Ectodermal cell (in vitro differentiated cells): ENCODE measurements around the gene DDT. TPM values are rescaled to one million over a fixed set of nuclear protein-coding genes. Genes with fewer than 3 reads are reported as not detected.
"Not testable (repeated sequence)": the region's sequence is repeated elsewhere in the genome, so short reads cannot be mapped to it uniquely, and the experiment has no call there.

ENCODE experiments used
- H3K27ac ChIP-seq: 2 replicates; pipeline ENCODE4 v1.7.0; 2013; ENCODE audit warnings: mild to moderate bottlenecking, low read depth, low read length; ENCODE audit not compliant: insufficient read depth, poor library complexity, severe bottlenecking
- H3K27me3 ChIP-seq: 2 replicates; pipeline ENCODE4 v1.7.0; 2013; ENCODE audit warnings: mild to moderate bottlenecking, low read length; ENCODE audit not compliant: insufficient read depth, control insufficient read depth, poor library complexity, severe bottlenecking
- H3K36me3 ChIP-seq: one replicate; pipeline ENCODE4 v1.7.0; 2013; ENCODE audit warnings: low read length; ENCODE audit not compliant: control insufficient read depth, insufficient read depth
- H3K4me1 ChIP-seq: one replicate; pipeline ENCODE4 v1.7.0; 2013; ENCODE audit warnings: low read length; ENCODE audit not compliant: control insufficient read depth, insufficient read depth
- H3K4me3 ChIP-seq: 2 replicates; pipeline ENCODE4 v1.7.0; 2013; ENCODE audit warnings: low read depth, low read length, control low read depth; ENCODE audit not compliant: insufficient read depth
- H3K9me3 ChIP-seq: 2 replicates; pipeline ENCODE4 v1.7.0; 2013; ENCODE audit warnings: mild to moderate bottlenecking, low read length, moderate library complexity; ENCODE audit not compliant: control insufficient read depth
- WGBS, 2 experiments: methylation state at CpG; one replicate each; pipeline ENCODE4 v1.1.7; 2013; ENCODE audit warnings: missing lambda C conversion rate in 2 of 2; 5-methylcytosine and 5-hydroxymethylcytosine counted together
- polyA plus RNA-seq, 4 experiments: library from polyadenylated mRNA; stranded (reverse); fragments of 50-300 nt; gene quantifications; one replicate each; pipeline ENCODE4 v1.2.3, GENCODE V29; 2013

Gene DDT
- 78.7 TPM for polyA plus RNA-seq (2013, experiment 1 of 4)
- 71.1 TPM for polyA plus RNA-seq (2013, experiment 2 of 4)
- polyA plus RNA-seq (2013, experiment 3 of 4): 79.1 TPM
- polyA plus RNA-seq (2013, experiment 4 of 4): 83.0 TPM

DNA sequence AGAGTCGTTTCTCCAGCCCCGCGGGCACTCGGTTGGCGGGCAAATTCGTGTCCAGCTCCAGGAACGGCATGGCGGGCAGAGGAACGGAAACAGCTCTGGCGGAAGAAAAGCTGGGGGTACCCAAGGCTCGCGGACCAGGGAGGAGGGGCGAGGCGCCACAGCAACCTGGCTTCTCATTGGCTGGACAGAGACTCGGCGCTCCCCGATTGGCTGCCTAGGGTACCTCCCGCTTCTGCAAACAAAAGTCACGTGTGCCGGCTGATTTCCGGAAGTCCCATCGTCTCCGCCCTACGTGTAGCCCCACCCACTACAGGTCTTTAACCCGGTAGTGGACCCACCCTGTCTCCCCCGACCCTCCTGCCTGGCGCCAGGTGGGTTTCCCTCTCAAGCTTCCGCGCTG, at the start of gene DDT:
DDT (minus strand) TSS at position 97 of the 400 bp plus-strand sequence; CDS start at position 70, 27 bp downstream.
- not testable (repeated sequence) for H3K4me3 ChIP-seq, H3K4me1 ChIP-seq, H3K27ac ChIP-seq, H3K27me3 ChIP-seq, H3K9me3 ChIP-seq
- H3K36me3 ChIP-seq: peaks cover 21% of the 10 kb centered on the region
- WGBS, 2 experiments: no CpG with 5 or more reads among the region's 29 CpGs

DNA sequence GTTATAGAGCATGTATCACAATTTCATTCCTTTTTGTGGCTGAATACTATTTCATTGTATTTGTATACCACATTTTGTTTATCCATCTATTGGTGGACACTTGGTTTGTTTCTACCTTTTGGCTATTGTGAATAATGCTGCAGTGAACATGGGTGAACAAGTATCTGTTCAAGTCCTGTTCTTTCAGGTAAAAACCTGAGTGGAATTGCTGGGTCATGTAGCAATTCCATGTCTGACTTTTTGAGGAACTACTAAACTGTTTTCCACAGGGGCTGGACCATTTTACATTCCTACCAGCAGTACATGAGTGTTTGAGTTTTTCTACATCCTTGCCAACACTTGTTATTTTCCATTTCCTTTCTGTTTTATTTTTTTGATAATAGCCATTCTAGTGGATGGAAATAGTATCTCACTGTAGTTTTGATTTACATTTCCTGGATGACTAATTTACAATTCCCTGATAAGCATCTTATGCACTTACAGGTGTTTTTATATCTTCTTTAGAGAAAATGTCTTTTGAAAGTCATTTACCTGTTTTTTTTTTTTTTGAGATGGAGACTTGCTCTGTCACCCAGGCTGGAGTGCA, 49.1 kb upstream of the DDT start:
- Histone ChIP-seq H3K4me3 (no peak overlapping the region), H3K4me1 (no peaks in the 10 kb centered on the region), H3K9me3 (no peaks in the 10 kb centered on the region), H3K27ac (no peak overlapping the region), H3K27me3 (no peaks in the 10 kb centered on the region), H3K36me3 (no peaks in the 10 kb centered on the region)

DNA sequence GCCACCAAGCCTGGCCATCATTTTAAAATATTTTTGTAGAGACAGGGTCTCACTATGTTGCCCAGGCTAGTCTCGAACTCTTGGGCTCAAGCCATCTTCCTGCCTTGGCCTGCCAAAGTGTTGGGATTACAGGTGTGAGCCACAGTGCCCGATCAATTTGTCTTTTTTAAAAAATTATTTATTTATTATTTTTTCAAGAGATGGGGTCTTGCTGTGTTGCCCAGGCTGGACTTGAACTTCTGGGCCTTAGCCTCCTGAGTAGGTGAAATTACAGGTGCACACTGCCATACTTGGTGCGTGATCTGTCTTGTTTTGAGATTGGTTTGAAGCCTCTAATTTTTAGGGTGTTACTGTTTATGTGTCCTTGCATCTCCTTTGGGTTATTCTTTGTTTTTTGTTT, 47.1 kb upstream of the DDT start:
- Histone ChIP-seq H3K9me3 (no peaks in the 10 kb centered on the region), H3K4me3 (no peak overlapping the region), H3K27me3 (no peaks in the 10 kb centered on the region), H3K4me1 (no peaks in the 10 kb centered on the region), H3K36me3 (no peaks in the 10 kb centered on the region), H3K27ac (no peak overlapping the region)
- WGBS, 2 experiments: 97% methylated on average over 2 to 3 of the region's 3 CpGs

DNA sequence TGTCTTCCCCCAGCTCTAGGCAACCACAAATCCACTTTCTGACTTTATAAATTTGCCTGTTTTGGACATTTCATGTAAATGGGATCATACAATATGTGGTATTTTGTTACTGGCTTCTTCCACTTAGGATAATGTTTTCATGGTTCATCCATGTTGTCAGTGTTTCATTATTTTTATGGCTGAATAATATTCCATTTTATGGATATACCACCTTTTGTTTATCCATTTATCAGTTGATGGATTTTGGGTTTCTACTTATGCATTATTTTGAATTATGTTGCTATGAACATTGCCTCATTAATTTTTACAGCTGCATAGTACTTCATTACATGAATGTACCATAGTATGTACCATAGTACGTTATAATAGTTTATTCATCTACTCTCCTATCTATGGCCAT, 41.9 kb upstream of the DDT start:
- Histone ChIP-seq H3K36me3 (no peaks in the 10 kb centered on the region), H3K9me3 (no peaks in the 10 kb centered on the region), H3K27ac (no peak overlapping the region), H3K27me3 (no peaks in the 10 kb centered on the region), H3K4me3 (no peak overlapping the region), H3K4me1 (peaks cover 7% of the 10 kb centered on the region)
- 80% methylated on average over 1 of the region's 1 CpG; no CpG with 5 or more reads in 1 of the 2 experiments for WGBS, 2 experiments

DNA sequence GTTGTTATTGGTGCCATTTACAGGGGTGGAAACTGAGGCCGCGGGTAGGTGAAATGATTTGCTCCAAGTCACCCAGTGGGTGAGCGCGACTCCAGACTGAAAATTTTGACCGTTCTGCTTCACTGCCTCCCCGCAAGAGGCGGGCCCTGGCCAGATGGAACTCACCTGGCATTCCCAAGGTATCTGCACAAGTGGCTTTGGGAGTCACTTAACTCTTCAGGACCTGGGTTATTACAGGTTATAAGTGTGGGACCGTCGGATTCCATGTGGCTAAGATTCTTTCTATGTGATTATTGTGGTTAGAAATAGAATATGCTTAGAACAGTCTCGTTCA, 37.5 kb upstream of the DDT start:
- no peaks in the 10 kb centered on the region for H3K9me3 ChIP-seq
- H3K27me3 ChIP-seq: no peaks in the 10 kb centered on the region
- WGBS, 2 experiments: 6 to 9% methylated on average over 10 of the region's 10 CpGs
- H3K4me3 ChIP-seq: peak overlapping the region; percentile 87
- peak overlapping the region; percentile 52 for H3K27ac ChIP-seq
- H3K4me1 ChIP-seq: peaks cover 7% of the 10 kb centered on the region
- H3K36me3 ChIP-seq: no peaks in the 10 kb centered on the region

DNA sequence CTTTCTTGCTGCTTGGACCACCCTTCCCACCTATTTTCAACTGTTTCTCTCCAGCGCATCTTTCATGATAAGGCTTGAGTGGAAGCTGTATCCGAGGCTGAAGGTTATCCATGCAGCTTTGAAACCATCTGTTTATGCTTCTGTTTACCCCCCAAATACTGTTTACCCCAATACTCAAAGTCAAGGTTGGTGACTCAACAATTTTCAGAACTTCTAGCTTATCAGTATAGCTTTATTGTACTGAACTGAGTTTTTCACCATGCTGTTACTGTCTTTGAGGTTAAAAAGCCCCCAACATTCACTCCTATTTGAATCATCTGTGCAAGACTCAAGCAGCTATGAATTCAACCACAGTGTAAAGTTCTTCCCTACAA, 35.8 kb upstream of the DDT start:
- H3K9me3 ChIP-seq: no peaks in the 10 kb centered on the region
- H3K4me1 ChIP-seq: peaks cover 7% of the 10 kb centered on the region
- no peak overlapping the region for H3K4me3 ChIP-seq
- H3K27ac ChIP-seq: no peak overlapping the region
- no peaks in the 10 kb centered on the region for H3K36me3 ChIP-seq
- 90 to 92% methylated on average over 2 of the region's 2 CpGs for WGBS, 2 experiments
- no peaks in the 10 kb centered on the region for H3K27me3 ChIP-seq

DNA sequence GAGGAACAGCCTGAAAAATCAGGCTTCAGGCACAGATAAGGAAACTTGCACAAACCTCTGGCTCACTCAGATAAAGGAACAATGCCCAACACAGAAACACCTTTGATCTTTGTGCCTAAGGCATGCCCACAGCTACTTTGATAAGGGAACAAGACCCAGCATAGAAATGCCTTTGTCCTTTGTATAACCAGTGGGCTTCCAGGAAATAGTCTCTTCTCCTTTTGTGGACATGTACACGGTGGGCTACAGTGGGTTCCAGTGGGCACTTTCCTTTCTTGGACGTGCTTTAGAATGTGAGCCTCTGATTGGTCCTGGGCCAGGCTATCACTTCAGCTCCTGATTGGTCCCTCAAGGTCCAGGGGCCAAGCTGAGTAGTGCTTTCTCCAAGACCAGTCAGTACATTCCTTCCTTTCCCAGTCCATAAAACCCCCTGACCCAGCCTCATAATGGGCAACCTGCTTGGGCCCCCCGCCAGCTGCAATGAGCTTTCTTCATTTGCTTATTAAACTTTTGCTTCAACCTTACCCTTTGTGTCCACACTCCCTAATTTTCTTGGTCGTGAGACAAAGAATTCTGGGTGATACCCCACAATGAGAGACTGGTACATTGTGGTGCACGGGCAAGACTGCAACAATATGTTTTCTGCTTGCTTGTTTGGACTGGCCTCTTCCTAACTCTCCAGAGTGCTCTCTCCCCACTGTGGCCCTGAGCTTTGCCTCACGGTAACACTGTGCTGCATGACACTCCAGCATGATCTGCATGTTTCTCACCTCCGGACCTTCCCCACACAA, 35.2 kb upstream of the DDT start:
- H3K9me3 ChIP-seq: no peaks in the 10 kb centered on the region
- no peaks in the 10 kb centered on the region for H3K36me3 ChIP-seq
- no peak overlapping the region for H3K4me3 ChIP-seq
- 93 to 94% methylated on average over 7 of the region's 7 CpGs for WGBS, 2 experiments
- H3K27me3 ChIP-seq: no peaks in the 10 kb centered on the region
- H3K4me1 ChIP-seq: peaks cover 7% of the 10 kb centered on the region
- no peak overlapping the region for H3K27ac ChIP-seq

DNA sequence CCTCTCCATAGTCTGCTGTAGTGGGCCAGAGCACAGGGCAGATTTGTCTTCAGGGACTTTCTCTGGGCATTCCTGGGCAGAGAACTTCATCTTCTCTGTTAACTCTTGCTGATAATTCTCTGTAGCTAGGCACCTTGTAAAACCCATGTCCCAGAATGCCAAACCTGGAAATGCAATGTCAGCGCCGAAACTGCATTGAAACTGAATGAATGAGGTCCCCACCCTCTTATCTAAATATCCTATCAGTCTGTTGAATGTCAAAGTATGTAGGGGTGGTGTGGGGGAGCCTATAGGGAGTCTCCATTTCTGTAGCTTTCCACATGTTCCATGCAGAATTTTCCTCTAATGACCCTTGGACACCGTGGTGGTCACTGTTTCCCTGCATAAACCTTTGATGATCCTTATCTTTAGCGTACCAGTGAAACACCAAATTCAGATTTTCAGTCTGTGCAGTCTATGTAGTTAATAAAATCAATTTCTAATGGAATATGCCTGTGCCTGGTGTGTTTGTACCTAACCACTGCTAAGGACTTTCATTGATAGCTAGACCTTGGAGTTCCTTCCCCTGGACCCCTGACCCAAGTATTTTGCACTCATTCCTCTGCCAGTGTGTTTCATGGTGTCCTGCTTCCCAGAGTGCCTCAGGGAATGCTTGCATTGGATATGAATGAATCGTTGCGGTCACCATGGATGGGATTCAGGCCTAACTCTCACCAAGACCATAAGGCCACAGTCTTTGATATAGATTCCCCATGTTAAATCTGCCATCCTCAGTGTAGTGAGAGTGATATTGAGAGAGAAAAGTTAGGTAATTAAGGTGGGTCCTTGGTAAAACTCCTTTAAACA, 34.4 kb upstream of the DDT start:
- 90 to 91% methylated on average over 6 of the region's 6 CpGs for WGBS, 2 experiments
- H3K4me3 ChIP-seq: no peak overlapping the region
- peaks cover 7% of the 10 kb centered on the region for H3K4me1 ChIP-seq
- no peak overlapping the region for H3K27ac ChIP-seq
- no peaks in the 10 kb centered on the region for H3K27me3 ChIP-seq
- no peaks in the 10 kb centered on the region for H3K36me3 ChIP-seq
- no peaks in the 10 kb centered on the region for H3K9me3 ChIP-seq

DNA sequence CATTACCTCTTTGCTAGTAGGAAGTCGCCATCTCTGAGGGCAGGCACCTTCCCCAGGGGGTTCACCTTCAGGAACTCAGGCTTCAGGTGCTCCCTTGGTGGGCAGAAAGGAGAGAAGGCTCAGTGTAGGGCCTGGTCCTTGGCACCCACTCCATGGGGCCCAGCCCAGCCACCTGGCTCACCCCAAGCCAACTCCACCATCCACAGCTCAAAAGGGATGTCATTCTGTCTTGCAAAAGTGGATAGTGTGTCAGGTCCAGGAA, 33.7 kb upstream of the DDT start:
- Histone ChIP-seq H3K27me3 (no peaks in the 10 kb centered on the region), H3K36me3 (no peaks in the 10 kb centered on the region), H3K9me3 (no peaks in the 10 kb centered on the region), H3K27ac (no peak overlapping the region), H3K4me1 (peaks cover 7% of the 10 kb centered on the region), H3K4me3 (no peak overlapping the region)
- 85 to 87% methylated on average over 1 of the region's 1 CpG for WGBS, 2 experiments

DNA sequence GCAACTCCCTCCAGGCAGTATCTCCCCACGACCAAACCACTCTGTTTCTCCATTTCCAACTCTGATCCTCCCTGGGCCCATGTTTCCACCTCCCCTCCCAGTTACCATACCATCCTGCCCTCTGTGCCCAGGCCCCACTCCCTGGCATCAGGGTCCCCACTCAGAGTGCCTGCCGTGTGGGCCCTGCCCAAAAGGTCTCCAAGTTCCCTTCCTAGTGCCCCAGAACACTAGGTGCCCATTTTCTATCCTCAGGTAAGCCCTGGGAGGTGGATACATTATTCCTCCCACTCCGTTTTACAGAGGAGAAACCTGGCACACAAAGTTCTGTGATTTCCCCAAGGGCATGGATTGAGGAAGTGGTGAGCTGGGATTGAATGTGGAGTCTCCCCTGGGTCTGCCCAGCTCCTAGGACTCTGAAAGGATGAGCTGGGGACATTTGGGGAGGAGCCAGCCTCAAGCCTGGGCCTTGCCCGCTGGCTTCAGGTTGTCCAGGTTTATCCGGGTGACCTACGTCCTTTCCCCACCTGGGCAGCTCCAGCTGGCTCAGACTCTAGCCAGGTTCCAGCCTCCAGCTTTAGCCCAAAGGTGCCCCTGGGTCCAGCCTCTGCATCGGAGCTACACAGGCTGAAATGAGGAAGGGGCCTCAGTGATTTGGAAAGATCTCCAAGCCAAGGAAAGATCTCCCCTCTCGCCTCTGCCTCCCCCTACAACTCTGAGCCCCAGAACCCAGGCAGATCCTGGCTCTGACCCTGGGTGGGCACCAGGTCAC, 33.2 kb upstream of the DDT start:
- Histone ChIP-seq H3K36me3 (no peaks in the 10 kb centered on the region), H3K4me1 (peaks cover 2% of the 10 kb centered on the region), H3K9me3 (no peaks in the 10 kb centered on the region), H3K27ac (no peak overlapping the region), H3K27me3 (no peaks in the 10 kb centered on the region), H3K4me3 (no peak overlapping the region)
- WGBS, 2 experiments: 86% methylated on average over 8 of the region's 8 CpGs
